Left lobe of liver (tissue), 2 donors: ENCODE measurements around the gene TMEM35B. TPM values are rescaled to one million over a fixed set of nuclear protein-coding genes. Genes with fewer than 3 reads are reported as not detected.
"Not testable (repeated sequence)": the region's sequence is repeated elsewhere in the genome, so short reads cannot be mapped to it uniquely, and the experiment has no call there.

ENCODE experiments used
- ATAC-seq: fragments of 200-7000 bp; cut with Tn5 transposase; one replicate; pipeline ENCODE4 v1.9.1; 2020; ENCODE audit warnings: mild to moderate bottlenecking, moderate library complexity
- DNase-seq: peaks from one replicate; pipeline ENCODE4 v3.0.0-alpha.2; 2020; ENCODE audit warnings: low spot score
- total RNA-seq: library from RNA; stranded (reverse); gene quantifications from one replicate; pipeline ENCODE4 v1.2.1, GENCODE V29; 2021
- donor health status: DM: no; HTN: no; CAD: no; lungs with moderate emphysema.
- donor health status: DM: no; HTN: yes; CAD: no.

The TMEM35B gene
- total RNA-seq, result 15.8 TPM

DNA sequence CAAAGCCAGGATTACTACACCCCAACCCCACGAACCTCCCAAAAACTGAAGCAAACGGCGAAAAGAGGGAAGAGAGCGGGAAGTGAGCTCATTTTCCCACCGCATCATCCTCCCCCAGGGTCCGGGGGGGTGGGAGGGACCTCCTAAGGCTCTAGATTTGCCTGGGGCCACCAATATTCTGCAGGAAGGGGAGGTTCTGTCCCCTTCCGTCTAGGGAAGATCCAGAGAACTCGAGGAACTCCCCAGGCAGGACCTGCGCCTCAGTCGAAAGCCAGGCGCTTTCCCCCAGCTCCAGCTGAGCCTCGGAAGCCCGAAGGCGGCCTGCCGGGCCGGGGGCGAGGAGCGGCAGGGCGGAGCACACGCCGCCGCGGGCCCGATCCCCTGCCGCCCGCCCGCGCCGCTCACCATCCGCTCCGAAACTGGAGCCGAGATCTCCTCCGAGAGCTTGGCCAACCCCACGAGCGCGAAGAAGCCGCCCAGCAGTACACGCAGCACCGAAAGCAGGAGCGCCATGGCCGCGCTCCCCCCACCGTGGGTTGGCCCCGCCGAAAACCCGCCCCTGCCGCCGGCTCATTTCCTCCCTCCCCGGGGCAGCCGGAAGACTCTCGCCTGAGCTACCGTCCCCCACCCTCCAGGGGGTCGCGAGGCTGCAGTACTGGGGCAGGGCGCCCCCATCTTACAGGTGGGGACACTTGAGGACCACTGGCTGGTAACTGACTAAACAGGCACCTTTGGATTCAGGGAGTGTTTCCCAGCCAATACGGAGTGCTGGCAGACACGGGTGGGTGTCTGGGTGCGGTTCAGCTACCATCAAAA, at the start of gene TMEM35B:
TMEM35B (minus strand) TSS at position 555 of the 816 bp plus-strand sequence; CDS start at position 513, 42 bp downstream.
- DNase-seq (peak; percentile 75), ATAC-seq (peak; percentile 93)

GRCh38 chr1:35033346-35033745, 48.2 kb upstream of the TMEM35B start:
- no peak for ATAC-seq

DNA sequence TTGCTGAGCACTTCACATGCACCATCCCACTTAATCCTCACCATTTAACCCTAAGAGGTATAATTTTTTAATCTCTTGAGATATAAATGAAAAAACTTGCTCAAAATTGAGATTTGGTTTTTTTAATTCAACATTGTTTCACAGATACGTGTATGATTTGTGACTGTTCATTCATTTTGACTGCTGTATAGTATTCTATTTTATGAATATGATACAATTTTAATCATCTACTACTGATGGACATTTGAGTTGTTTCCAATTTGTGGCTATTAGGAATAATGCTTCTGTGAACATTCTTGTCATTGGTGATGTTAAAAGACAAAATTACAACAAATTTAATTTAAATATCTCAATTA, 47.2 kb upstream of the TMEM35B start:
- no peak for DNase-seq
- no peak for ATAC-seq

More at GRCh38 chr1:35033346-35033745, 48.2 kb upstream of the TMEM35B start:
- no peak for DNase-seq

GRCh38 chr1:35030756-35031446, 45.8 kb upstream of the TMEM35B start:
- DNase-seq, result no peak
- ATAC-seq, result peak; percentile 23

GRCh38 chr1:35030338-35030737, 45.2 kb upstream of the TMEM35B start:
- DNase-seq, result no peak
- no peak for ATAC-seq

- ATAC-seq, result no peak
- DNase-seq, result no peak
Observed at GRCh38 chr1:35029761-35030160, 44.6 kb upstream of the TMEM35B start.

- DNase-seq, result no peak
Observed at GRCh38 chr1:35016406-35016805, 31.3 kb upstream of the TMEM35B start.

GRCh38 chr1:35014486-35014885, 29.3 kb upstream of the TMEM35B start:
- DNase-seq, result no peak
- no peak for ATAC-seq

More at GRCh38 chr1:35016406-35016805, 31.3 kb upstream of the TMEM35B start:
- ATAC-seq, result no peak

DNA sequence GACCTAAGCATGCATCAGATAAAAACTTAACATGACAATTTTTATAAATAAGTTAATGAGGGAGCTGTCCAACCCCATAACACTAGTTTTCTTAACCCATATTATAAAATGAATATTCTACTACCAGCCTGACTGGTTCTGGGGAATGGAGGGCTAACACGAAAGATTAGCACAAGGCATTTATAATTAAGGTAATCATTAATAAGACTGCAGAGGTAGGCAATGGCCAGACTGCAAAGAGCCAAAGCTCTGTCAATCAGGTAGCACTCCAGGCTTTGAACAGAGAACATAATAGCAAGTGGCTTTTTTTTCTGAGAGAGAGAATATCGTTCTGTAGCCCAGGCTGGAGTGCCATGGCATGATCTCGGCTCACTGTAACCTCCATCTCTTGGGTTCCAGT, 20.6 kb upstream of the TMEM35B start:
- DNase-seq (no peak), ATAC-seq (no peak)

DNA sequence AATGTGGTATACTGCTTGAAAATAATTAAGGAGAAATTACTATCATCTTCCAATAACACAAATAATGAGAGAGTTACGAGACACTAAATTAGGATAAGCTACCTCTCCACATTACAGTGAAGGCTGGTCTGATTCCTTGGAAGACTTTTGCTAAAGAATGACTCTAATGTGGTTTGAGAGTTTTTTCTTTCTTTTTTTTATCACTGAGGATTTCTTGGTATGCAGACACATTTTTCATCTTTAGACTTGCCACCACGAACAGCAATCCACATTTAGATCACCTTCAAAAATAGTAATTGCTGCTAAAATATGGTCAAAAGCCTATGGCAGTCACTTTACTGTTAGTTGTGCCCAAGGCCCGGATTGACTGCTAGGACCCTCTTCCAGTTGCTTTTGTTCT, 16.6 kb upstream of the TMEM35B start:
- ATAC-seq (no peak), DNase-seq (no peak)

- no peak for ATAC-seq
Observed at GRCh38 chr1:34994878-34995277, 9.7 kb upstream of the TMEM35B start.

GRCh38 chr1:34988581-34988980, 3.4 kb upstream of the TMEM35B start:
- no peak for DNase-seq
- ATAC-seq, result no peak

More at GRCh38 chr1:34994878-34995277, 9.7 kb upstream of the TMEM35B start:
- no peak for DNase-seq

GRCh38 chr1:34988147-34988546, 3.0 kb upstream of the TMEM35B start:
- ATAC-seq (no peak), DNase-seq (no peak)

GRCh38 chr1:34987018-34987417, 1.9 kb upstream of the TMEM35B start:
- DNase-seq, result no peak
- ATAC-seq, result no peak

- ATAC-seq, result peak; percentile 35
- not testable (repeated sequence) for DNase-seq
Observed at GRCh38 chr1:34985609-34985904, 410 bp upstream of the TMEM35B start.

DNA sequence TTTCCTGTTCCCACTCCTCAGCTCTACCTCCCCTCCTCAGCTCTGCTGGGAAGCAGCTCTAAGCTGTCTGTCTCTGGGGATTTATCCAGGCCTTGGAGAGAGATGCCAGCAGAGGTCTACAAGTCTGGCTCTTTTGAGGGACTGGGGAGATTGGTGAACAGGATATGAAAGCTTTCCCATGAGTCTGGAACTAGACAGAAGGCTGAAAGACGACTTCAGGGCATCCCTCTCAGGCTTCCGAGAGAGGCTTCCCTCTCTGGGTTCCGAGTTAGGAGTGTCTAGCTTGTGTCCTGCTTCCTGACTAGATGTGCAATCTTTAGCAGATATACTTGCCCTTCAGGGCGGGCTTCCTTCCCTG, 733 bp downstream of the TMEM35B start:
- ATAC-seq, result peak; percentile 52
- no peak for DNase-seq

GRCh38 chr1:34983700-34984355, 1.3 kb downstream of the TMEM35B start:
- no peak for DNase-seq
- ATAC-seq, result no peak

DNA sequence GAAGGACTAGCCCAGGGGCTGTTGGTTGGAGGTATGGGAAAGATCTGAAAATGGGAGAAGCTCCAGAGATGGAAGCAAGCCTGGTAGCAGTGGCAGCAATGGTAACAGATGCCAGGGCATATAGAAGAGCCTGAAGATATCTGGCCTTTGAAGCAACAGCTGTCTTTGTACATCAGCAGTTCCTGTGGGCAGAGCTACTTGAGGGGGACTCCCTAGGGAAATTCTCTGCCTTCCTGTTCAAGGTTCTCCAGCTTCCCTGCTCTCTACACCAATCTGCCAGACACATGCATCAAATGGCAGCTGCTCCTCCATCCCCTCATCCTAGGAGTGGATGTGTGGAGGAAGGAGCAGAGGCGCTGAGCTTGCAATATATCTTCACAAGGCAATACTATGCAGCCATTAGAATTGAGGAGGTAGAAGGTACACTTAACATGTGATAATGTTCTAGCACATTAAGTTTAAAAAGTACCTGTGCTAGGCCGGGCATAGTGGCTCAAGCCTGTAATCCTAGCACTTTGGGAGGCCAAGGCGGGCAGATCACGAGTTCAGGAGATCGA, 2.2 kb downstream of the TMEM35B start:
- ATAC-seq, result no peak

GRCh38 chr1:34980715-34981114, 4.4 kb downstream of the TMEM35B start:
- ATAC-seq (no peak), DNase-seq (no peak)

More for the DNA sequence above, 2.2 kb downstream of the TMEM35B start:
- DNase-seq, result no peak

GRCh38 chr1:34978921-34979320, 6.2 kb downstream of the TMEM35B start:
- no peak for ATAC-seq
- DNase-seq, result no peak

DNA sequence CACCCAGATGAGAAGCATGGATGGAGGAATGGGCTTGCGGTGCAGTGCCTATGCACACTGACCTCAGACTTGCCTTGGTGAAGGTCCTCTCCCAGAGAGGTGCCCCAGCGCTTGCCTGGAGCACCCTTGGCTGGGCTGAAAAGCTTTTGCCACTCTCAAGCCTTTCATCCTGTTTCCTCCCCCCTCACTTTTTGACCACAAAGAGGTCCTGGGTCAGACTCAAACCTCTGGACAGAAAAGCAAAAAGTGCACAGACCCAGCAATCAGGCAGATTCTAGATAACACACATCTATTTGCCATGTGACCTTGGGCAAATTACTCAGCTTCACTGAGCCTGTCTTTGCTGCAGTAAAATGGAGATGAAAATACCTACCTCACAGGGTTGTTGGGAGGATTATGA, 7.3 kb downstream of the TMEM35B start:
- no peak for DNase-seq

GRCh38 chr1:34977210-34977471, 8.0 kb downstream of the TMEM35B start:
- ATAC-seq, result no peak
- DNase-seq, result no peak

More for the DNA sequence above, 7.3 kb downstream of the TMEM35B start:
- ATAC-seq, result no peak
